GM21825 (cell line): ENCODE measurements around the gene OR10G8.
"Not testable (repeated sequence)": the region's sequence is repeated elsewhere in the genome, so short reads cannot be mapped to it uniquely, and the experiment has no call there.

Source experiments
- ATAC-seq: cut with Tn5 transposase; IDR thresholded peaks from one replicate; pipeline ENCODE4 v1.9.1; 2021; ENCODE audit warnings: mild to moderate bottlenecking, moderate library complexity; ENCODE audit not compliant: unreplicated experiment

The OR10G8 gene

GRCh38 chr11:124026498-124026897 lies at the start of gene OR10G8:
Gene OR10G8, plus strand, starts transcription at chr11:124026798. Its CDS starts 2,825 bp downstream, at chr11:124029623.
- no peak for ATAC-seq

- ATAC-seq: no peak
Measured at GRCh38 chr11:123977731-123978347, 48.8 kb upstream of the OR10G8 start, which contains the start of gene OR10S1. Gene OR10S1, minus strand, starts transcription at chr11:123977781. Its CDS starts 117 bp downstream, at chr11:123977664.

- no peak for ATAC-seq
Measured at GRCh38 chr11:123979311-123979710, 47.3 kb upstream of the OR10G8 start.

- no peak for ATAC-seq
Measured at GRCh38 chr11:123995119-123995518, 31.5 kb upstream of the OR10G8 start, which contains the start of gene OR10G6. Gene OR10G6, minus strand, starts transcription at chr11:123995161. Its CDS starts 0 bp downstream, at chr11:123995161.

- ATAC-seq: no peak
Measured at GRCh38 chr11:124012697-124013096, 13.9 kb upstream of the OR10G8 start, which contains the start of gene OR10G4. Gene OR10G4, plus strand, starts transcription at chr11:124012997. Its CDS starts 2,578 bp downstream, at chr11:124015575.

GRCh38 chr11:124015837-124016236 lies 10.8 kb upstream of the OR10G8 start:
- ATAC-seq: not testable (repeated sequence)

- ATAC-seq: no peak
Measured at GRCh38 chr11:124036666-124037065, 10.1 kb downstream of the OR10G8 start.

GRCh38 chr11:124039557-124039956 lies 13.0 kb downstream of the OR10G8 start:
- no peak for ATAC-seq

GRCh38 chr11:124041254-124041653 lies 14.7 kb downstream of the OR10G8 start, which contains the start of gene OR10G7:
Gene OR10G7, minus strand, starts transcription at chr11:124041325. Its CDS starts 2,324 bp downstream, at chr11:124039001.
- ATAC-seq: no peak

- no peak for ATAC-seq
Measured at GRCh38 chr11:124043420-124043819, 16.8 kb downstream of the OR10G8 start.

- ATAC-seq: no peak
Measured at GRCh38 chr11:124050748-124051147, 24.1 kb downstream of the OR10G8 start.

- ATAC-seq: no peak
Measured at GRCh38 chr11:124052966-124053365, 26.4 kb downstream of the OR10G8 start.

- no peak for ATAC-seq
Measured at GRCh38 chr11:124068601-124069110, 42.1 kb downstream of the OR10G8 start.

- ATAC-seq: peak; percentile 72
Measured at GRCh38 chr11:124069429-124070401, 43.1 kb downstream of the OR10G8 start.

- peak; percentile 86 for ATAC-seq
Measured at GRCh38 chr11:124070915-124071622, 44.5 kb downstream of the OR10G8 start.

GRCh38 chr11:124071623-124071948 lies 45.0 kb downstream of the OR10G8 start:
- ATAC-seq: no peak

GRCh38 chr11:124072147-124072546 lies 45.5 kb downstream of the OR10G8 start:
- no peak for ATAC-seq

- ATAC-seq: no peak
Measured at GRCh38 chr11:124074554-124074953, 48.0 kb downstream of the OR10G8 start.

- ATAC-seq: no peak
Measured at GRCh38 chr11:124075492-124075840, 48.9 kb downstream of the OR10G8 start.

GRCh38 chr11:124075841-124076651 lies 49.4 kb downstream of the OR10G8 start:
- no peak for ATAC-seq
